Ovary (tissue), 9 donors: ENCODE measurements around the gene CATSPERB. TPM values are rescaled to one million over a fixed set of nuclear protein-coding genes. Genes with fewer than 3 reads are reported as not detected.

ENCODE experiments used
- DNase-seq, 5 donors: peaks; one replicate each; pipeline ENCODE4 v3.0.0-alpha.2; 2019 to 2020
- H3K27ac ChIP-seq, 2 donors: fragments of 200-600 bp; one replicate each; pipeline versions ENCODE4 v1.5.1 to v1.8.0; 2019 to 2022
- H3K27me3 ChIP-seq: fragments of 200-600 bp; one replicate; pipeline ENCODE4 v1.8.0; 2022
- H3K36me3 ChIP-seq: fragments of 200-600 bp; sonication (generic); one replicate; pipeline ENCODE4 v1.5.1; 2019
- H3K4me1 ChIP-seq: one replicate; pipeline ENCODE4 v1.8.1; 2013; ENCODE audit warnings: mild to moderate bottlenecking, moderate library complexity; ENCODE audit not compliant: insufficient read depth
- H3K4me3 ChIP-seq: fragments of 200-600 bp; sonication (generic); one replicate; pipeline ENCODE4 v1.5.1; 2017
- H3K9me3 ChIP-seq, 2 donors: fragments of 200-600 bp in 1 of 2; sonication (generic) in 1 of 2; one replicate each; pipeline versions ENCODE4 v1.5.1 to v1.8.1; 2013 to 2019; ENCODE audit warnings: mild to moderate bottlenecking in 1 of 2, moderate library complexity in 1 of 2
- EP300 ChIP-seq: sonication (generic); formaldehyde crosslinking; IDR thresholded peaks from one replicate; pipeline ENCODE4 v1.6.1; 2017; ENCODE audit warnings: antibody characterized with exemption
- POLR2A ChIP-seq: fragments of 450-650 bp; IDR thresholded peaks from one replicate; pipeline ENCODE4 v1.6.1; 2017; ENCODE audit warnings: antibody characterized with exemption, mild to moderate bottlenecking, moderate library complexity
- WGBS, 3 donors: extraction: QIAGEN DNeasy Blood & Tissue Kit in 1 of 3; methylation state at CpG; one replicate each; pipeline versions ENCODE4 v1.1.5 to v1.1.7; 2013 to 2017; 5-methylcytosine and 5-hydroxymethylcytosine counted together
- intact Hi-C, 4 donors: fragments of 100-400 bp; cut with DNase I; formaldehyde crosslinking; loops; one replicate each; pipeline versions ENCODE4 v1.11.0 to v1.15.1; 2022 to 2023
- polyA plus RNA-seq, 2 donors: library from polyadenylated mRNA; stranded (reverse); fragments of 200-250 nt in 1 of 2; fragments of 350-450 nt in 1 of 2; fragmentation: Illumina TruSeq in 1 of 2; extraction: RNeasy Lipid Tissue Mini Kit (QIAGEN cat#74804) in 1 of 2; gene quantifications; one replicate each; pipeline ENCODE4 v1.2.3, GENCODE V29; 2013 to 2014
- total RNA-seq, 7 donors: library from RNA; depleted of rRNA in 2 of 7; stranded (reverse); fragments of >200 nt in 2 of 7; fragmentation: NEBNext Ultra II Directional in 3 of 7; extraction: Animal tissue kit (Norgen Biotek cat#: 25700) in 3 of 7; gene quantifications; one replicate each; pipeline versions ENCODE4 v1.1.0 to v1.2.4, GENCODE V29; 2016 to 2023
- TF ChIP-seq, protein P1 (sequence below), 3 donors: fragments of 450-650 bp in 2 of 3; fragments of 200-600 bp in 1 of 3; IDR thresholded peaks; one replicate each; pipeline versions ENCODE4 v1.5.1 to v1.8.0; 2016 to 2022; ENCODE audit warnings: antibody characterized with exemption in 3 of 3, mild to moderate bottlenecking in 1 of 3
- donor health status: DM: no; HTN: no; CAD: no; lungs with moderate emphysema.
- donor health status: DM: no; HTN: no; CAD: no.
- donor health status: Bipolar disorder and iron deficiency.
- donor health status: DM: yes; HTN: yes; CAD: no.
- donor health status: DM: no; HTN: no; CAD: no.
- donor health status: DM: yes; HTN: yes; CAD: no.

CATSPERB gene
- total and polyA plus RNA-seq, 9 donors: 0.07 to 2.5 (median 0.46) TPM; not detected in 1

DNA sequence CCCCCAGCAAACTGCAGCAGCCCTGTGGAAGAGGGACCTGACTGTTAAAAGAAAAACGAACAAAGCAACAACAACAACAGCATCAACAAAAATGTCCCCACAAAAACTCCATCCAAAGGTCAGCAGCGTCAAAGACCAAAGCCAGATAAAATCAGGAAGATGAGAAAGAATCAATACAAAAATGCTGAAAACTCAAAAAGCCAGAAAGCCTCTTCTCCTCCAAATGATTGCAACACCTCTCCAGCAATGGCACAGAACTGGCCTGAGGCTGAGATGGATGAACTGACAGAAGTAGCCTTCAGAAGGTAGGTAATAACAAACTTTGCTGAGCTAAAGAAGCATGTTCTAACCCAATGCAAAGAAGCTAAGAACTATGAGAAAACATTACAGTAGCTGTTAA, 176.4 kb downstream of the CATSPERB start:
- Histone ChIP-seq H3K27ac (no peak overlapping the region), H3K9me3 (no peaks in the 10 kb centered on the region), H3K4me3 (no peak overlapping the region), H3K4me1 (no peaks in the 10 kb centered on the region), H3K27me3 (no peaks in the 10 kb centered on the region), H3K36me3 (no peaks in the 10 kb centered on the region)
- DNase-seq: no peak
- TF ChIP-seq POLR2A (no peak), EP300 (no peak)
- TF ChIP-seq, protein P1, sequence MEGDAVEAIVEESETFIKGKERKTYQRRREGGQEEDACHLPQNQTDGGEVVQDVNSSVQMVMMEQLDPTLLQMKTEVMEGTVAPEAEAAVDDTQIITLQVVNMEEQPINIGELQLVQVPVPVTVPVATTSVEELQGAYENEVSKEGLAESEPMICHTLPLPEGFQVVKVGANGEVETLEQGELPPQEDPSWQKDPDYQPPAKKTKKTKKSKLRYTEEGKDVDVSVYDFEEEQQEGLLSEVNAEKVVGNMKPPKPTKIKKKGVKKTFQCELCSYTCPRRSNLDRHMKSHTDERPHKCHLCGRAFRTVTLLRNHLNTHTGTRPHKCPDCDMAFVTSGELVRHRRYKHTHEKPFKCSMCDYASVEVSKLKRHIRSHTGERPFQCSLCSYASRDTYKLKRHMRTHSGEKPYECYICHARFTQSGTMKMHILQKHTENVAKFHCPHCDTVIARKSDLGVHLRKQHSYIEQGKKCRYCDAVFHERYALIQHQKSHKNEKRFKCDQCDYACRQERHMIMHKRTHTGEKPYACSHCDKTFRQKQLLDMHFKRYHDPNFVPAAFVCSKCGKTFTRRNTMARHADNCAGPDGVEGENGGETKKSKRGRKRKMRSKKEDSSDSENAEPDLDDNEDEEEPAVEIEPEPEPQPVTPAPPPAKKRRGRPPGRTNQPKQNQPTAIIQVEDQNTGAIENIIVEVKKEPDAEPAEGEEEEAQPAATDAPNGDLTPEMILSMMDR (IDR thresholded peaks at IDR 0.05): no peak
- WGBS, 3 donors: 74 to 92% (median 86%) methylated on average over 2 of the region's 2 CpGs
- intact Hi-C loops: no loop called here

DNA sequence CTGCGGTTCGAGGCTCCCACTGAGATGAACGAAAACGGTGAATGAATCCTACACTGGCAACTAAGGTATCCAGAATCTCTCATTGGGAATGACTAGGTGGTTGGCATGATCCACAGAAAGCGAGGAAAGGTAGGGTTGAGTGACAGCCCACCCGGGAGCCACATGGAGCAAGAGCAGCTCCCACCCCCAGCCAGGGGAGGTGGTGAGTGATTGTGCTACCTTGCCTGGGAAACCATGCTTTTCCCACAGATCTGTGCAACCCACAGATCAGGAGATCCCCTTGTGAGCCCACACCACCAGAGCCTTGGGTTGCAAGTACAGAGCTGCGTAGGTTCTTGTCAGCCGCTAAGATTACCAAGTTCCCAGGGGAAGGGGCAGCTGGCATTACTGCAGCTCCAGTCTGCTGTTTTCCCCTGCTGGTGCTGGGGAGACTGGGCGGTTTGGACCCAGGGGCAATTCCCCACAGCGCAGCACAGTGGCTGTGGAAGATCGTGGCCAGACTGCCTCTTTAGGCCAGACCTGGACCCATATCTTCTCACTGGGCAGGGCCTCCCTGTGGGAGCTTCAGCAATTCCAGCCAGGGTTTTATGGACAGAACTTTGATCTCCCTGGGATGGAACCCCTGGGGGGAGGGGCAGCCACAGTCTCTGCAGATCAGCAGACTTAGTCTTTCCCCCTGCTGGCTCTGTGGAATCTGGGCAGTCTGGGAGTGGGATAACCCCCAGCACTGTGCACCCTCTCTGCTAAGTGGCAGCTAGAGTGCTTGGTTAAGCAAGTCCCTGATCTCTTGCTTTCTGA, 177.2 kb downstream of the CATSPERB start:
- H3K4me1 ChIP-seq: no peaks in the 10 kb centered on the region
- TF ChIP-seq POLR2A: no peak
- TF ChIP-seq, protein P1 (IDR thresholded peaks at IDR 0.05): no peak
- no peak for TF ChIP-seq EP300
- WGBS, 3 donors: 85 to 92% (median 88%) methylated on average over 11 of the region's 11 CpGs
- intact Hi-C loops: no loop called here
- no peak for DNase-seq
- H3K4me3 ChIP-seq: no peak overlapping the region
- H3K36me3 ChIP-seq: no peaks in the 10 kb centered on the region
- no peaks in the 10 kb centered on the region for H3K9me3 ChIP-seq
- no peaks in the 10 kb centered on the region for H3K27me3 ChIP-seq
- no peak overlapping the region for H3K27ac ChIP-seq

DNA sequence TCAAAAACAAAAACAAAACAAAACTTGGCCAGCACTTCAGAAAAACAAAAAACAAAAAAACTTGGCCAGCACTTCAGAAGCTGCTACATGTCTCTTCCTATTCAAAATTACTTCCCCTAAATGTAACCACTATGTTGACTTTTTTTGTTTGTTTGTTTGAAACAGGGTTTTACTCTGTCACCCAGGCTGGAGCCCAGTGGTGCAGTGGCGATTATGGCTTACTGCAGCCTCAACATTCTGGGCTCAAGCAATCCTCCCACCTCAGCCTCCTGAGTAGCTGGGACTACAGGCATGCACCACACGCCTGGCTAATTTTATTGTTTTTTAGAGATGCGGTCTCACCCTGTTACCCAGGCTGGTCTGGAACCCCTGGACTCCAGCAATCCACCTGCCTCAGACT, 183.8 kb downstream of the CATSPERB start:
- 41 to 52% (median 49%) methylated on average over 3 of the region's 3 CpGs for WGBS, 3 donors
- no peaks in the 10 kb centered on the region for H3K9me3 ChIP-seq
- intact Hi-C loops: no loop called here
- H3K27ac ChIP-seq: no peak overlapping the region
- H3K4me3 ChIP-seq: no peak overlapping the region
- H3K4me1 ChIP-seq: no peaks in the 10 kb centered on the region
- H3K27me3 ChIP-seq: no peaks in the 10 kb centered on the region
- TF ChIP-seq POLR2A (no peak), EP300 (no peak)
- TF ChIP-seq, protein P1 (IDR thresholded peaks at IDR 0.05): no peak
- DNase-seq: no peak
- H3K36me3 ChIP-seq: no peaks in the 10 kb centered on the region

DNA sequence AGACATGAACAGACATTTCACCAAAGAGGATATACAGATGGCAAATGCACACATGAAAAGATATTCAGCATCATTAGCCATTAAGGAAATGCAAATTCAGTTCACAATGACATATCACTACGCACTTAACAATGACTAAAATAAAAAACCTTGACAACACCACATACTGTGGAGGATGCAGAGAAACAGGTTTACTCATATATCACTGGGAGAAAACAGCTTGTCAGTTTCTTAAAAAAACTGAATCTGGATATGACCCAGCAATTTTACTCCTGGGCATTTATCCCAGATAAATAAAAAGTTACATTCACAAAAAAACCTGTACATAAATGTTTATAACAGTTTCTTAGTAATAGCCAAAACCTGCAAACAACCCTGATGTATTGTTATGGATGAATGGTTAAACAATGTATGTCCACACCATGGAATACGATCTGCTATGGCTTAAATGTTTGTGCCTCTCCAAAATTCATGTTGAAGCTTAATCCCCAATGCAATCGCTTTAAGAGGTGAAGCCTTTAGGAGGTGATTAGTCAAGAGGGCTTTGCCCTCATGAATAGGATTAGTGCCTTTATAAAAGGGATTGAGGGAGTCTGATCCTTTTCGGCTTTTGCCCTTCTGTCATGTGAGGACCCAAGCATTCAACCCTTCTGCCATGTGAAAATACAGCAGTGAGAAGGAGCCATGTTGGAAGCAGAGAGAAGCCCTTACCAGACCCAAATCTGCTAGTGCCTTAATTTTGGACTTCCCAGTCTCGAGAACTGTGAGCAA, 185.8 kb downstream of the CATSPERB start:
- H3K4me3 ChIP-seq: no peak overlapping the region
- TF ChIP-seq, protein P1 (IDR thresholded peaks at IDR 0.05): no peak
- TF ChIP-seq POLR2A: no peak
- no peak for TF ChIP-seq EP300
- H3K36me3 ChIP-seq: no peaks in the 10 kb centered on the region
- no peaks in the 10 kb centered on the region for H3K9me3 ChIP-seq
- H3K27ac ChIP-seq: no peak overlapping the region
- 75 to 79% (median 76%) methylated on average over 5 of the region's 5 CpGs for WGBS, 3 donors
- intact Hi-C loops: no loop called here
- H3K4me1 ChIP-seq: no peaks in the 10 kb centered on the region
- DNase-seq: no peak
- H3K27me3 ChIP-seq: no peaks in the 10 kb centered on the region
